HepG2 (cell line): ENCODE results near the gene MAJIN. TPM values are rescaled to one million over a fixed set of nuclear protein-coding genes. Genes with fewer than 3 reads are reported as not detected.

Source experiments
- IRF2 ChIP-seq: IDR thresholded peaks from 2 replicates; pipeline ENCODE4 v1.6.1; 2018; ENCODE audit warnings: missing genetic modification reagents, missing compliant biosample characterization
- PHF8 ChIP-seq: sonication (generic); formaldehyde crosslinking; IDR thresholded peaks from 2 replicates; pipeline ENCODE4 v1.5.0; 2020; ENCODE audit warnings: missing genetic modification reagents
- POLR2A ChIP-seq, 2 experiments: IDR thresholded peaks; 2 replicates each; pipeline ENCODE4 v1.6.1; 2011; ENCODE audit warnings: low read depth in 2 of 2, low read length in 2 of 2, mild to moderate bottlenecking in 1 of 2, moderate library complexity in 1 of 2; ENCODE audit not compliant: insufficient read depth in 1 of 2
- POLR2G ChIP-seq: fragments of 200-400 bp; formaldehyde crosslinking; IDR thresholded peaks from 2 replicates; pipeline ENCODE4 v1.6.1; 2018; ENCODE audit warnings: mild to moderate bottlenecking, low read depth, low read length, moderate library complexity
- SMAD9 ChIP-seq: sonication (generic); formaldehyde crosslinking; IDR thresholded peaks from 2 replicates; pipeline ENCODE4 v1.5.1; 2020; ENCODE audit warnings: mild to moderate bottlenecking, missing genetic modification reagents
- TBX2 ChIP-seq: sonication (generic); formaldehyde crosslinking; IDR thresholded peaks from 2 replicates; pipeline ENCODE4 v1.5.0; 2020; ENCODE audit warnings: missing genetic modification reagents, mild to moderate bottlenecking, borderline replicate concordance
- TRIM24 ChIP-seq: sonication (generic); formaldehyde crosslinking; IDR thresholded peaks from 2 replicates; pipeline ENCODE4 v1.8.0; 2022; ENCODE audit warnings: mild to moderate bottlenecking, missing genetic modification reagents
- ZNF24 ChIP-seq: fragments of 450-650 bp; IDR thresholded peaks from 2 replicates; pipeline ENCODE4 v1.6.1; 2017; ENCODE audit warnings: antibody characterized with exemption, mild to moderate bottlenecking
- ZNF3 ChIP-seq: IDR thresholded peaks from 2 replicates; pipeline ENCODE4 v1.7.0; 2017; ENCODE audit warnings: inconsistent platforms
- ZNF501 ChIP-seq: sonication (generic); formaldehyde crosslinking; IDR thresholded peaks from 2 replicates; pipeline ENCODE4 v1.5.1; 2020; ENCODE audit warnings: mild to moderate bottlenecking, moderate library complexity, missing genetic modification reagents
- ZNF546 ChIP-seq: sonication (generic); formaldehyde crosslinking; conservative IDR thresholded peaks from 2 replicates; pipeline ENCODE4 v1.8.1; 2023; ENCODE audit warnings: mild to moderate bottlenecking, missing genetic modification reagents
- ZNF564 ChIP-seq: sonication (generic); formaldehyde crosslinking; IDR thresholded peaks from 2 replicates; pipeline ENCODE4 v1.8.1; 2023; ENCODE audit warnings: mild to moderate bottlenecking, missing genetic modification reagents
- ZNF615 ChIP-seq: sonication (generic); formaldehyde crosslinking; IDR thresholded peaks from 2 replicates; pipeline ENCODE4 v1.5.0; 2020; ENCODE audit warnings: mild to moderate bottlenecking, missing genetic modification reagents, borderline replicate concordance
- ZNF709 ChIP-seq: sonication (generic); formaldehyde crosslinking; IDR thresholded peaks from 2 replicates; pipeline ENCODE4 v1.5.0; 2020; ENCODE audit warnings: mild to moderate bottlenecking, missing genetic modification reagents
- ZNF749 ChIP-seq: sonication (generic); formaldehyde crosslinking; IDR thresholded peaks from 2 replicates; pipeline ENCODE4 v1.8.0; 2022; ENCODE audit warnings: mild to moderate bottlenecking, missing genetic modification reagents, moderate library complexity, borderline replicate concordance
- polyA plus RNA-seq, 8 experiments: library from polyadenylated mRNA; depleted of rRNA in 3 of 8; stranded (reverse) in 7 of 8; unstranded in 1 of 8; fragments of >200 nt; fragmentation: Illumina TruSeq in 4 of 8; extraction: Trizol in 4 of 8; gene quantifications; 2 replicates each; pipeline versions ENCODE4 v1.2.1 to v1.2.3, GENCODE V29; 2011 to 2016; ENCODE audit warnings: low read depth in 4 of 8, missing spikeins in 1 of 8, mixed read lengths in 1 of 8; ENCODE audit not compliant: insufficient read depth in 1 of 8
- total RNA-seq, 5 experiments: library from RNA; depleted of rRNA; stranded (reverse); fragments of >200 nt; fragmentation: Illumina TruSeq; extraction: Trizol; gene quantifications; 2 replicates each; pipeline ENCODE4 v1.2.3, GENCODE V29; 2016; ENCODE audit warnings: low read depth in 1 of 5
- TF ChIP-seq, protein P1 (sequence below): sonication (generic); formaldehyde crosslinking; IDR thresholded peaks from 2 replicates; pipeline ENCODE4 v1.5.1; 2020; ENCODE audit warnings: mild to moderate bottlenecking, missing genetic modification reagents, moderate library complexity
- TF ChIP-seq, protein P2 (sequence below): sonication (generic); formaldehyde crosslinking; IDR thresholded peaks from 2 replicates; pipeline ENCODE4 v1.8.0; 2022; ENCODE audit warnings: missing genetic modification reagents, mild to moderate bottlenecking, borderline replicate concordance
- TF ChIP-seq, protein P3 (sequence below): sonication (generic); formaldehyde crosslinking; IDR thresholded peaks from 2 replicates; pipeline ENCODE4 v1.5.0; 2020; ENCODE audit warnings: mild to moderate bottlenecking, missing genetic modification reagents, borderline replicate concordance

Gene MAJIN
- total and polyA plus RNA-seq, 2 of the 13 experiments (the other 11 are each of a cell fraction or from before 2014, with no cell fraction given), result not detected

DNA sequence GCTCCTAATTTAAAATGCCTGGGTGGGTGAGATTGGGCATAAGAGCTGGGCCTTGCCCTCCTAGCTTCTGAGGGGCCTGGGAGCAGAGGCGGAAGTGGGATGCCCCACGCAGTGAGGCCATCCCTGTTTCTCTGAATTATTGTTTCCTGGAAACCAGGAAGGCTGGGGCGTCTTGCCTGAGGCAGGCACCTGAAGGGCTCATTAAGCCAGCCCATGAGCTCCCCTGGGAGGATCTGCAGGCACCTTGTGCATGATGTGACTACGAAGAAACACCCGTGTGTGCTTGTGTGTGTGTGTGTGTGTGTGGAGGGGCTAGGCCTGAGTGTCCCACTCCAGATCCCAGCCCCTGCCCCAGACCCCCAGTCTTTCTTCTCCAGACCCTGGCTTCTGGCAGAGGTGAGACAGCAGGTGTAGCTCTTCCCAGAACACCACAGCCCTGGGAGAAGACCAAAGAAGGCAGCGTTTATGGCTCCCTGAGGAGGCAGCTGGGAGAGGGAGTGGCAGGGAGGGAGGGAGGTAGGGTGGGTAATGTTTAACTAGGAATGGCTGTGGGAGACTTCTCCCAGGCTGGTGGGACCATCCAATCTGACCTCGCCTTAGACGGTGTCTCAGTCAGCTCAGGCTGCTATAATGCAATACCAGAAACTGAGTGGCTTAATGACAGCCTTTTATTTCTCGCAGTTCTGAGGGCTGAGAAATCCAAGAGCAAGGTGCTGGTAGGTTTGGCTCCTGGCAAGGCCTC is 27.0 kb upstream of the MAJIN start (continued):
- TF ChIP-seq ZNF615 (0 out of 2 replicates have a peak, but pooled peaks have one; percentile 25), SMAD9 (CRISPR knock-in tag) (no peak), ZNF3 (peak; percentile 87), IRF2 (0 out of 2 replicates have a peak, but pooled peaks have one; percentile 29), POLR2G (0 out of 2 replicates have a peak, but pooled peaks have one; percentile 28), ZNF709 (CRISPR knock-in tag) (0 out of 2 replicates have a peak, but pooled peaks have one; percentile 27), ZNF501 (0 out of 2 replicates have a peak, but pooled peaks have one; percentile 62), TRIM24 (CRISPR knock-in tag) (no peak), ZNF546 (CRISPR knock-in tag) (0 out of 2 replicates have a peak, but pooled peaks have one; percentile 45), ZNF749 (CRISPR knock-in tag) (no peak), ZNF24 (no peak), ZNF564 (CRISPR knock-in tag) (peak; percentile 60; the same call in 1 of the 2 replicates), TBX2 (CRISPR knock-in tag) (0 out of 2 replicates have a peak, but pooled peaks have one; percentile 11), PHF8 (CRISPR knock-in tag) (peak; percentile 18; the same call in 1 of the 2 replicates), POLR2A (IDR thresholded peaks at IDR 0.05; ENCODE audit: insufficient read depth in 1 of 2, low read depth in 2 of 2, low read length in 2 of 2) (peak in 1 of 2 experiments; percentile 53; a peak in 2 of 4 replicates)
- TF ChIP-seq, protein P1, sequence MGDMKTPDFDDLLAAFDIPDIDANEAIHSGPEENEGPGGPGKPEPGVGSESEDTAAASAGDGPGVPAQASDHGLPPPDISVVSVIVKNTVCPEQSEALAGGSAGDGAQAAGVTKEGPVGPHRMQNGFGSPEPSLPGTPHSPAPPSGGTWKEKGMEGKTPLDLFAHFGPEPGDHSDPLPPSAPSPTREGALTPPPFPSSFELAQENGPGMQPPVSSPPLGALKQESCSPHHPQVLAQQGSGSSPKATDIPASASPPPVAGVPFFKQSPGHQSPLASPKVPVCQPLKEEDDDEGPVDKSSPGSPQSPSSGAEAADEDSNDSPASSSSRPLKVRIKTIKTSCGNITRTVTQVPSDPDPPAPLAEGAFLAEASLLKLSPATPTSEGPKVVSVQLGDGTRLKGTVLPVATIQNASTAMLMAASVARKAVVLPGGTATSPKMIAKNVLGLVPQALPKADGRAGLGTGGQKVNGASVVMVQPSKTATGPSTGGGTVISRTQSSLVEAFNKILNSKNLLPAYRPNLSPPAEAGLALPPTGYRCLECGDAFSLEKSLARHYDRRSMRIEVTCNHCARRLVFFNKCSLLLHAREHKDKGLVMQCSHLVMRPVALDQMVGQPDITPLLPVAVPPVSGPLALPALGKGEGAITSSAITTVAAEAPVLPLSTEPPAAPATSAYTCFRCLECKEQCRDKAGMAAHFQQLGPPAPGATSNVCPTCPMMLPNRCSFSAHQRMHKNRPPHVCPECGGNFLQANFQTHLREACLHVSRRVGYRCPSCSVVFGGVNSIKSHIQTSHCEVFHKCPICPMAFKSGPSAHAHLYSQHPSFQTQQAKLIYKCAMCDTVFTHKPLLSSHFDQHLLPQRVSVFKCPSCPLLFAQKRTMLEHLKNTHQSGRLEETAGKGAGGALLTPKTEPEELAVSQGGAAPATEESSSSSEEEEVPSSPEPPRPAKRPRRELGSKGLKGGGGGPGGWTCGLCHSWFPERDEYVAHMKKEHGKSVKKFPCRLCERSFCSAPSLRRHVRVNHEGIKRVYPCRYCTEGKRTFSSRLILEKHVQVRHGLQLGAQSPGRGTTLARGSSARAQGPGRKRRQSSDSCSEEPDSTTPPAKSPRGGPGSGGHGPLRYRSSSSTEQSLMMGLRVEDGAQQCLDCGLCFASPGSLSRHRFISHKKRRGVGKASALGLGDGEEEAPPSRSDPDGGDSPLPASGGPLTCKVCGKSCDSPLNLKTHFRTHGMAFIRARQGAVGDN (CRISPR knock-in tag), result peak; percentile 60
- TF ChIP-seq, protein P2, sequence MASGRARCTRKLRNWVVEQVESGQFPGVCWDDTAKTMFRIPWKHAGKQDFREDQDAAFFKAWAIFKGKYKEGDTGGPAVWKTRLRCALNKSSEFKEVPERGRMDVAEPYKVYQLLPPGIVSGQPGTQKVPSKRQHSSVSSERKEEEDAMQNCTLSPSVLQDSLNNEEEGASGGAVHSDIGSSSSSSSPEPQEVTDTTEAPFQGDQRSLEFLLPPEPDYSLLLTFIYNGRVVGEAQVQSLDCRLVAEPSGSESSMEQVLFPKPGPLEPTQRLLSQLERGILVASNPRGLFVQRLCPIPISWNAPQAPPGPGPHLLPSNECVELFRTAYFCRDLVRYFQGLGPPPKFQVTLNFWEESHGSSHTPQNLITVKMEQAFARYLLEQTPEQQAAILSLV (CRISPR knock-in tag), result 0 out of 2 replicates have a peak, but pooled peaks have one; percentile 24
- TF ChIP-seq, protein P3, sequence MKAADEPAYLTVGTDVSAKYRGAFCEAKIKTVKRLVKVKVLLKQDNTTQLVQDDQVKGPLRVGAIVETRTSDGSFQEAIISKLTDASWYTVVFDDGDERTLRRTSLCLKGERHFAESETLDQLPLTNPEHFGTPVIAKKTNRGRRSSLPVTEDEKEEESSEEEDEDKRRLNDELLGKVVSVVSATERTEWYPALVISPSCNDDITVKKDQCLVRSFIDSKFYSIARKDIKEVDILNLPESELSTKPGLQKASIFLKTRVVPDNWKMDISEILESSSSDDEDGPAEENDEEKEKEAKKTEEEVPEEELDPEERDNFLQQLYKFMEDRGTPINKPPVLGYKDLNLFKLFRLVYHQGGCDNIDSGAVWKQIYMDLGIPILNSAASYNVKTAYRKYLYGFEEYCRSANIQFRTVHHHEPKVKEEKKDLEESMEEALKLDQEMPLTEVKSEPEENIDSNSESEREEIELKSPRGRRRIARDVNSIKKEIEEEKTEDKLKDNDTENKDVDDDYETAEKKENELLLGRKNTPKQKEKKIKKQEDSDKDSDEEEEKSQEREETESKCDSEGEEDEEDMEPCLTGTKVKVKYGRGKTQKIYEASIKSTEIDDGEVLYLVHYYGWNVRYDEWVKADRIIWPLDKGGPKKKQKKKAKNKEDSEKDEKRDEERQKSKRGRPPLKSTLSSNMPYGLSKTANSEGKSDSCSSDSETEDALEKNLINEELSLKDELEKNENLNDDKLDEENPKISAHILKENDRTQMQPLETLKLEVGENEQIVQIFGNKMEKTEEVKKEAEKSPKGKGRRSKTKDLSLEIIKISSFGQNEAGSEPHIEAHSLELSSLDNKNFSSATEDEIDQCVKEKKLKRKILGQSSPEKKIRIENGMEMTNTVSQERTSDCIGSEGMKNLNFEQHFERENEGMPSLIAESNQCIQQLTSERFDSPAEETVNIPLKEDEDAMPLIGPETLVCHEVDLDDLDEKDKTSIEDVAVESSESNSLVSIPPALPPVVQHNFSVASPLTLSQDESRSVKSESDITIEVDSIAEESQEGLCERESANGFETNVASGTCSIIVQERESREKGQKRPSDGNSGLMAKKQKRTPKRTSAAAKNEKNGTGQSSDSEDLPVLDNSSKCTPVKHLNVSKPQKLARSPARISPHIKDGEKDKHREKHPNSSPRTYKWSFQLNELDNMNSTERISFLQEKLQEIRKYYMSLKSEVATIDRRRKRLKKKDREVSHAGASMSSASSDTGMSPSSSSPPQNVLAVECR (CRISPR knock-in tag), result peak; percentile 33; the same call in 1 of the 2 replicates
